Thoracic aorta (tissue), 2 donors: Measurements from ENCODE around the gene RBM8A. TPM values are rescaled to one million over a fixed set of nuclear protein-coding genes. Genes with fewer than 3 reads are reported as not detected.
A peak's percentile ranks its signal among the peaks of the same experiment; 100 is the strongest.

Experiments used
- ATAC-seq: fragments of 150-250 bp; one replicate; pipeline ENCODE4 v1.8.0; 2017; ENCODE audit warnings: low read depth; ENCODE audit not compliant: insufficient number of reproducible peaks, low FRiP score
- DNase-seq: peaks from one replicate; pipeline ENCODE4 v3.0.0-alpha.2; 2020; ENCODE audit warnings: low spot score
- H3K27ac ChIP-seq, 2 donors: fragments of 200-600 bp; sonication (generic); 1 replicate in 1 of 2; 2 replicates in 1 of 2; pipeline ENCODE4 v1.5.1; 2016; ENCODE audit warnings: mild to moderate bottlenecking in 2 of 2, moderate library complexity in 2 of 2
- H3K27me3 ChIP-seq: fragments of 200-600 bp; sonication (generic); replicated peaks from 2 replicates; pipeline ENCODE4 v1.6.0; 2016; ENCODE audit warnings: mild to moderate bottlenecking; ENCODE audit not compliant: insufficient read depth
- H3K36me3 ChIP-seq: fragments of 200-600 bp; sonication (generic); one replicate; pipeline ENCODE4 v1.5.1; 2016
- H3K4me1 ChIP-seq, 2 donors: fragments of 200-600 bp; sonication (generic); 1 replicate in 1 of 2; 2 replicates in 1 of 2; pipeline versions ENCODE4 v1.5.1 to v1.6.0; 2016; ENCODE audit warnings: low read depth in 2 of 2, mild to moderate bottlenecking in 1 of 2; ENCODE audit not compliant: control insufficient read depth in 1 of 2
- H3K4me3 ChIP-seq: fragments of 200-600 bp; sonication (generic); 2 replicates; pipeline ENCODE4 v1.5.1; 2016; ENCODE audit warnings: mild to moderate bottlenecking
- H3K9me3 ChIP-seq: fragments of 200-600 bp; sonication (generic); 2 replicates; pipeline ENCODE4 v1.5.1; 2016
- total RNA-seq, 2 donors: library from RNA; depleted of rRNA; stranded (reverse); fragments of >200 nt; gene quantifications; one replicate each; pipeline versions ENCODE4 v1.1.0 to v1.2.3, GENCODE V29; 2016
- TF ChIP-seq, protein P1 (sequence below): fragments of 200-600 bp; sonication (generic); IDR thresholded peaks from one replicate; pipeline ENCODE4 v1.5.1; 2019; ENCODE audit warnings: antibody characterized with exemption

The RBM8A gene
- total RNA-seq, 2 donors from 2014 or later: 37.8 to 151 TPM

- Histone ChIP-seq H3K9me3 (no peaks in the 10 kb centered on the region), H3K27ac (peak overlapping the region; percentile 3 to 33), H3K36me3 (no peaks in the 10 kb centered on the region), H3K4me1 (peaks cover 23 to 55% of the 10 kb centered on the region in 2 donors), H3K4me3 (no peak overlapping the region), H3K27me3 (no peaks in the 10 kb centered on the region)
- TF ChIP-seq, protein P1, sequence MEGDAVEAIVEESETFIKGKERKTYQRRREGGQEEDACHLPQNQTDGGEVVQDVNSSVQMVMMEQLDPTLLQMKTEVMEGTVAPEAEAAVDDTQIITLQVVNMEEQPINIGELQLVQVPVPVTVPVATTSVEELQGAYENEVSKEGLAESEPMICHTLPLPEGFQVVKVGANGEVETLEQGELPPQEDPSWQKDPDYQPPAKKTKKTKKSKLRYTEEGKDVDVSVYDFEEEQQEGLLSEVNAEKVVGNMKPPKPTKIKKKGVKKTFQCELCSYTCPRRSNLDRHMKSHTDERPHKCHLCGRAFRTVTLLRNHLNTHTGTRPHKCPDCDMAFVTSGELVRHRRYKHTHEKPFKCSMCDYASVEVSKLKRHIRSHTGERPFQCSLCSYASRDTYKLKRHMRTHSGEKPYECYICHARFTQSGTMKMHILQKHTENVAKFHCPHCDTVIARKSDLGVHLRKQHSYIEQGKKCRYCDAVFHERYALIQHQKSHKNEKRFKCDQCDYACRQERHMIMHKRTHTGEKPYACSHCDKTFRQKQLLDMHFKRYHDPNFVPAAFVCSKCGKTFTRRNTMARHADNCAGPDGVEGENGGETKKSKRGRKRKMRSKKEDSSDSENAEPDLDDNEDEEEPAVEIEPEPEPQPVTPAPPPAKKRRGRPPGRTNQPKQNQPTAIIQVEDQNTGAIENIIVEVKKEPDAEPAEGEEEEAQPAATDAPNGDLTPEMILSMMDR: no peak
- DNase-seq (no peak), ATAC-seq (no peak)
Measured at GRCh38 chr1:145887631-145888030, 39.7 kb downstream of the RBM8A start.

GRCh38 chr1:145886816-145887215 lies 40.5 kb downstream of the RBM8A start:
- Histone ChIP-seq H3K27me3 (no peaks in the 10 kb centered on the region), H3K4me1 (peaks cover 18 to 46% of the 10 kb centered on the region in 2 donors), H3K4me3 (peak overlapping the region; percentile 81), H3K27ac (peak overlapping the region in 1 of 2 donors; percentile 37), H3K36me3 (no peaks in the 10 kb centered on the region), H3K9me3 (no peaks in the 10 kb centered on the region)
- ATAC-seq (no peak), DNase-seq (no peak)
- TF ChIP-seq, protein P1: no peak

GRCh38 chr1:145886390-145886789 lies 40.9 kb downstream of the RBM8A start:
- peak overlapping the region; percentile 81 for H3K4me3 ChIP-seq
- H3K27ac ChIP-seq: peak overlapping the region; percentile 37 to 38
- no peaks in the 10 kb centered on the region for H3K9me3 ChIP-seq
- H3K4me1 ChIP-seq: peaks cover 14 to 42% of the 10 kb centered on the region in 2 donors
- H3K36me3 ChIP-seq: no peaks in the 10 kb centered on the region
- TF ChIP-seq, protein P1: no peak
- no peaks in the 10 kb centered on the region for H3K27me3 ChIP-seq
- DNase-seq (no peak), ATAC-seq (no peak)

- Histone ChIP-seq H3K4me1 (peaks cover 9 to 36% of the 10 kb centered on the region in 2 donors), H3K4me3 (peak within 1 kb of the TSS; percentile 81), H3K27ac (peak within 1 kb of the TSS; percentile 37 to 38), H3K36me3 (no peaks in the 10 kb centered on the region), H3K27me3 (no peaks in the 10 kb centered on the region), H3K9me3 (no peaks in the 10 kb centered on the region)
- peak; percentile 44 for DNase-seq
- TF ChIP-seq, protein P1: no peak
- peak; percentile 58 for ATAC-seq
Measured at GRCh38 chr1:145885738-145886287, 41.5 kb downstream of the RBM8A start, which contains the start of gene ANKRD35. TSS of gene ANKRD35 (minus strand) at chr1:145885866. CDS start at chr1:145885758, 108 bp downstream.

DNA sequence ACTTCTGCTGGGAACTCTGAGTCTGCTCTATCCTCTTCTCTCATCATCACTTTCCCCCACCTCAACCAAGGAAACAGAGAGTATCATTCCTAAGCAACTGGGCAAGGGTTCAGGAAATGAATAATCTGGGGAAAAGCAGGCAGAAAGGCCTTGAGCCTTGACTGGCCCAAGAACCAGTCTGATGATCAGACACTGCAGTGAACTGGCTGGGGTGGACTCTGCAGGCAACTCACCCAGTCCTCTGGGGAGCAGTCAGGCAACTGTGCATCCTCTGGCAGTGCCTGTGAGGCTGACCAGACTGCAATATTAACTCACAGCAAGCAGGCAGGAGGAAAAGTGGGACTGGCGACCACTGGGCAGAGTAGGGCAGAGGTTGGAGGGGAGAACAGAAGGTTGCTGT lies 42.6 kb downstream of the RBM8A start:
- H3K36me3 ChIP-seq: no peaks in the 10 kb centered on the region
- no peak overlapping the region for H3K4me3 ChIP-seq
- no peaks in the 10 kb centered on the region for H3K9me3 ChIP-seq
- TF ChIP-seq, protein P1: no peak
- no peak for ATAC-seq
- H3K27me3 ChIP-seq: no peaks in the 10 kb centered on the region
- DNase-seq: no peak
- H3K27ac ChIP-seq: no peak overlapping the region
- peaks cover 5 to 25% of the 10 kb centered on the region in 2 donors for H3K4me1 ChIP-seq
